Measurements from ENCODE around the gene ANKRD20A1.
"Not testable (repeated sequence)": the region's sequence is repeated elsewhere in the genome, so short reads cannot be mapped to it uniquely, and the experiment has no call there.

The ANKRD20A1 gene

DNA sequence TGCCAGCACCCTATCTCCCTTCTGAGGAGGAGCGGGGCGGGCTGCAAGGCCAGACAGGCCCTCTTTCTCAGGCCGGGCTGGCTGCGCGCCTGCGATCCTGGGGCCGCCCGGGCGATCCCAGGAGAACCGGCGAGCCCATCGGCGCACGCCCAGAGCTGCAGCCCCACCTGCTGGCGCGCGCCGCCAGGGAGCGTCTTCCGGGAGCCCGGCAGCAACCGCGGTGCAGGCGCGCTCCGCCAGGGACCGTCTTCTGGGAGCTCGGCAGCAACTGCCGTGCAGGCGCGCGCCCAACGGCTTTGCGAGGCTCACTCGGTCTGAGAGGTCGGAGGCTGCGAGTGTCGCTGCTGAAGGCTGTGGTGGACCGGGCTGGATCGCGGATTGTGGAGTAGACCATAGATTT lies at the start of gene ANKRD20A1:
TSS of gene ANKRD20A1 (plus strand) at position 61 of the 400 bp plus-strand sequence. CDS start 496 bp downstream, outside the sequence.
- DNase-seq (ENCODE audit: low spot score); H3K27ac ChIP-seq; CTCF ChIA-PET; POLR2A ChIA-PET (ENCODE audit: low non-redundant PET): not testable (repeated sequence)

DNA sequence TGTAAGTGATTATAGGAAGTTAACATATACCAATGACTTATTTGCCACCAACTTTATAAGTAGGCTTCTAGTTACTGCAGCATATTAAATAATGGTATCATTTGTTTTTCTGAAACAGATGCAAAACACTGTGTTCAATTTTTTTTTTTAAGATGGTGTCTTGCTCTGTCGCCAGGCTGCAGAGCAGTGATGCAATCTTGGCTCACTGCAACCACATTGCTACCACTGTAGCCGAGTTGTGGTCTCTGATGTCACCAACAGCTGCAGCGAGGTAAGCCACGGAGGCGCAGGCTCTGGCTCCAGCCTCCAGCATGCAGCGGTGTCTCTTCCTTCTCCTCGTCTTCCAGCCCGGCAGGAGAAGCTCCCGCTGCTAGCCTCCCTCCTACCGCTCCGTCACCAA lies 26.6 kb upstream of the ANKRD20A1 start:
- H3K27ac ChIP-seq; POLR2A ChIA-PET (ENCODE audit: low non-redundant PET); DNase-seq (ENCODE audit: low spot score); CTCF ChIA-PET: not testable (repeated sequence)

Data from RWPE1 (cell line).